Limb (tissue), 2 donors: ENCODE measurements around the gene MPV17L2.
"Not testable (repeated sequence)": the region's sequence is repeated elsewhere in the genome, so short reads cannot be mapped to it uniquely, and the experiment has no call there.

Experiments used
- DNase-seq, 2 donors: peaks; one replicate each; pipeline ENCODE4 v3.0.0-alpha.2; 2016; ENCODE audit errors: extremely low spot score in 2 of 2

MPV17L2 gene

GRCh38 chr19:18192673-18193387 is at the start of gene MPV17L2:
Gene MPV17L2, plus strand, starts transcription at chr19:18193218. Its CDS starts 64 bp downstream, at chr19:18193282.
- peak; percentile 97 to 100 for DNase-seq

GRCh38 chr19:18143902-18144301 is 49.1 kb upstream of the MPV17L2 start:
- no peak for DNase-seq

- DNase-seq: no peak
Observed at GRCh38 chr19:18144361-18144760, 48.7 kb upstream of the MPV17L2 start.

- no peak for DNase-seq
Observed at GRCh38 chr19:18144906-18145305, 48.1 kb upstream of the MPV17L2 start.

GRCh38 chr19:18145391-18145999 is 47.5 kb upstream of the MPV17L2 start:
- no peak for DNase-seq

GRCh38 chr19:18147396-18147795 is 45.6 kb upstream of the MPV17L2 start:
- no peak for DNase-seq

- DNase-seq: no peak
Observed at GRCh38 chr19:18149596-18149975, 43.4 kb upstream of the MPV17L2 start.

- no peak for DNase-seq
Observed at GRCh38 chr19:18150776-18151624, 42.0 kb upstream of the MPV17L2 start.

GRCh38 chr19:18152442-18152816 is 40.6 kb upstream of the MPV17L2 start:
- peak; percentile 95 to 97 for DNase-seq

- DNase-seq: peak; percentile 97 to 100
Observed at GRCh38 chr19:18152817-18153555, 40.0 kb upstream of the MPV17L2 start, which contains the start of gene PIK3R2. Gene PIK3R2, plus strand, starts transcription at chr19:18153163. Its CDS starts 2,717 bp downstream, at chr19:18155880.

GRCh38 chr19:18153556-18154134 is 39.4 kb upstream of the MPV17L2 start:
- DNase-seq: no peak

GRCh38 chr19:18155095-18156087 is 37.6 kb upstream of the MPV17L2 start:
- no peak for DNase-seq

- no peak for DNase-seq
Observed at GRCh38 chr19:18156268-18156667, 36.8 kb upstream of the MPV17L2 start.

- peak; percentile 83 to 87 for DNase-seq
Observed at GRCh38 chr19:18156841-18157464, 36.1 kb upstream of the MPV17L2 start.

- peak; percentile 78 for DNase-seq
Observed at GRCh38 chr19:18157465-18158063, 35.5 kb upstream of the MPV17L2 start.

GRCh38 chr19:18158467-18158866 is 34.6 kb upstream of the MPV17L2 start:
- no peak for DNase-seq

- not testable (repeated sequence) for DNase-seq
Observed at GRCh38 chr19:18159059-18159616, 33.9 kb upstream of the MPV17L2 start.

GRCh38 chr19:18159810-18160209 is 33.2 kb upstream of the MPV17L2 start:
- no peak for DNase-seq
